ENCODE results near the gene ZBED5.

GRCh38 chr11:10864688-10865087 is 6.8 kb upstream of the ZBED5 start:
- no peak for TF ChIP-seq CTCF (IDR thresholded peaks at IDR 0.05)
- no peak for TF ChIP-seq POLR2A (IDR thresholded peaks at IDR 0.05)
- no peak for TF ChIP-seq EP300 (IDR thresholded peaks at IDR 0.05)

All from ovary (tissue), 3 donors.